Erythroblast (primary cell): Measurements from ENCODE around the gene WDFY4.

Experiments
- GATA1 ChIP-seq: IDR thresholded peaks from 2 replicates; pipeline ENCODE4 v1.6.1; 2011; ENCODE audit warnings: low read depth, mild to moderate bottlenecking, control low read depth, low read length, moderate library complexity
- POLR2A ChIP-seq: IDR thresholded peaks from 2 replicates; pipeline ENCODE4 v1.6.1; 2011; ENCODE audit warnings: mild to moderate bottlenecking, low read length

GRCh38 chr10:48881937-48882336, 197.3 kb downstream of the WDFY4 start:
- TF ChIP-seq POLR2A (no peak), GATA1 (no peak)
